ENCODE data around the gene ANKHD1.
A peak's percentile ranks its signal among the peaks of the same experiment; 100 is the strongest.
"Not testable (repeated sequence)": the region's sequence is repeated elsewhere in the genome, so short reads cannot be mapped to it uniquely, and the experiment has no call there.

Gene ANKHD1

DNA sequence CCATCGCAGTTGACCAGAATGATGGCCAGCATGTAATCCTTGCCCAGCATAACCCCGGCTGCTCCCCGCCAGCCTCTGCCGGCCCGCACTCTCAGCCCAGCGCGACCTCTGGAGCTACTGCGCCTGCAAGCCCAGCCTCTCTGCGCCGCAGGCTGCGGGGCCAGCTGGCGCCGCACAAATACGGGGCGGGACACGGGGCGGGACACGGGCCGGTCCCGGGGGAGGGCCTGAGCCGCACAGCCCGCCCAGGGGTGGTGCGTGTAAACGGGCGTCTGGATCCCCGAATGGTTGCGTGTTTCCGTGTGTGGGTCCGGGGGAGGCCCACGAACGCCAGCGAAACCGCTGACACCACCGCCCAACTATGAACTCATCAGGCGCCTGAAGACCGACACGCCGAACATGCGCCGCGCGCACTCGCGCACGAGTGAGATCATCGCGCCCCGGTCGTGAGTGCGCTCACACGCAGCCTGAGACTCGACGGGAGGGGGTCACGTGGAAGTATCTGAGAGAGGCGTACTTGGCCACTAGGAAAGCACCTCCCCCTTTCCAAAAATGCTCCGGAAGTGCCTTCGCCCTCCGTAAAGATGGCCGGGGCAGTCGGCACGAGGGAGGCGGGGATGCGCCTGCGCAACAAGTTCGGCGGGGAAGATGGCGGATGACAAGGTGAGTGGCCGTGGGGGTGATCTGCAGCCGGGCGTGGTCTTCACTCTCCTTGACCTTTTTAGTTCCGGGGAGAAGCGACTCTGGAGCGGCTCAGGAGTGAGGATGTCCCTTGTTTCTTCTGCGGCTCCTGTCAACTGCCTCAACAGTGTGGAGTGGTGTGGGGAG is 162.8 kb downstream of the ANKHD1 start, which contains the start of the genes APBB3 and SLC35A4:
Gene APBB3 (minus strand): TSS at position 403 of the 828 bp plus-strand sequence. CDS start 353 bp downstream, at position 50.
Gene SLC35A4 (plus strand): TSS at position 633 of the 828 bp plus-strand sequence. CDS start 2,342 bp downstream, outside the sequence.
- DNase-seq (ENCODE audit: low spot score) = peak; percentile 93

DNA sequence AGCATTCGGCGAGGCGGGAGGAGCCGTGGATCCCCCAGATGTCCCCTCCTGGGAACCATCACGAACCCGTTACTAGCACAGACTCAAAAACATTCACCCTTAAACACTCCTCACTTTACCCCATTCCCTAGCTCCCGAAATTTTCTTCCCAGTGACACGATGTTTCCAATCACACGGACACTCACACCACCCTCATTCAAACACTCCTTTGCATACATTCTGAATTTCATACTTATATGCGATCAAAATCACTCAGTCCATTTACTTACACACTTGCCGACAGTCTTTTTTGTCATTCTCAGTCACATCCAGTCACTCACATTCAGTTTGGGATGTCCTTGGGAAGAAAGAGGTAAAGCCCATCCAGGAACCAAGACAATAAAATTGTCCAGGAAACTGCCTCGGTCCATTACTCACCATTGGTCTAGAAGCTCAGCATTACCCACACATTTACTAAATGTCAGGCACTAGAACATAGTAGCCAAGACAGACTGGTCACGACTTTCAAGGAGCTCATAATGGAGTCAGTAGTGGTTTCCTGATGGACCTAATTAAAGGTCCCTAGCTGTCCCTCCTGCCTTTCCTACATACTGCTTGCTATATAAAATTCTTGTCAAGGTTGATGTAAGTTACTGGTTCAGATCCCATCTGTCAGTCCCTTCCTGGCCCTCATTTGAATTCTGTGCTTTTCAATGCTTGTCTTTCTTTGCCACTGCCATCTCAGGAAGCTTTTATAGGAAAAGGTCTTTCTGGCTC is 163.6 kb downstream of the ANKHD1 start:
- DNase-seq (ENCODE audit: low spot score) = no peak

DNA sequence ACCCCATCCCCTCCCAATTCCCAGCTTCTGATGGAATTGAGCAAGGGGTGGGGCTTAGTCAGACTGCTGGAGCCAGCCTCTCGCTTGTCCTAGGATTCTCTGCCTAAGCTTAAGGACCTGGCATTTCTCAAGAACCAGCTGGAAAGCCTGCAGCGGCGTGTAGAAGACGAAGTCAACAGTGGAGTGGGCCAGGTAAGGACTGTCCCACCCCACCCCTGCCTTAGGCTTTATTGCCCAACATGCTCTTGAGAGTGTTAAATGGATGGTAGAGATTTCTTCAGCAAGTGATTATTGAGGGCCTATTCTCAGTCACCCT is 164.1 kb downstream of the ANKHD1 start:
- DNase-seq (ENCODE audit: low spot score) = no peak

DNA sequence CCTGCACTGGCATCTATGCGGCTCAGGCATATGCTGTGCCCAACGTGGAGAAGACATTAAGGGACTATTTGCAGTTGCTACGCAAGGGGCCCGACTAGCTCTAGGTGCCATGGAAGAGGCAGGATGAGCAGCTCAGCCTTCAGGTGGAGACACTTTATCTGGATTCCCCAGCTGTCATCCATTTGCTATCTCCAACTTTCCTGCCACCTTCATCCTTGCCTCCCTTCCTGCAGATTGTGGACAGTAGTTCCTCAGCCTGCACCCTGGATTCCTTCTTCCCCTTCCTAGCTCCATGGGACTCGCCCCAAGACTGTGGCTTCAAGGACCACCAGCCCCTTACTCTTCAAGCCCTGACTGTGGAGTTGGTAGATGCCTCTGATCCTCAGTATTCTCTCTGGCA is 165.0 kb downstream of the ANKHD1 start:
- no peak for DNase-seq (ENCODE audit: low spot score)

DNA sequence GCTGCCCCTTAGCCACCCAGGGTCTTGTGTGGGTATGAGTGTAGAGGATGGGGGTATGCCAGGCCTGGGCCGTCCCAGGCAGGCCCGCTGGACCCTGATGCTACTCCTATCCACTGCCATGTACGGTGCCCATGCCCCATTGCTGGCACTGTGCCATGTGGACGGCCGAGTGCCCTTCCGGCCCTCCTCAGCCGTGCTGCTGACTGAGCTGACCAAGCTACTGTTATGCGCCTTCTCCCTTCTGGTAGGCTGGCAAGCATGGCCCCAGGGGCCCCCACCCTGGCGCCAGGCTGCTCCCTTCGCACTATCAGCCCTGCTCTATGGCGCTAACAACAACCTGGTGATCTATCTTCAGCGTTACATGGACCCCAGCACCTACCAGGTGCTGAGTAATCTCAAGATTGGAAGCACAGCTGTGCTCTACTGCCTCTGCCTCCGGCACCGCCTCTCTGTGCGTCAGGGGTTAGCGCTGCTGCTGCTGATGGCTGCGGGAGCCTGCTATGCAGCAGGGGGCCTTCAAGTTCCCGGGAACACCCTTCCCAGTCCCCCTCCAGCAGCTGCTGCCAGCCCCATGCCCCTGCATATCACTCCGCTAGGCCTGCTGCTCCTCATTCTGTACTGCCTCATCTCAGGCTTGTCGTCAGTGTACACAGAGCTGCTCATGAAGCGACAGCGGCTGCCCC is 165.6 kb downstream of the ANKHD1 start:
- DNase-seq (ENCODE audit: low spot score) = no peak

DNA sequence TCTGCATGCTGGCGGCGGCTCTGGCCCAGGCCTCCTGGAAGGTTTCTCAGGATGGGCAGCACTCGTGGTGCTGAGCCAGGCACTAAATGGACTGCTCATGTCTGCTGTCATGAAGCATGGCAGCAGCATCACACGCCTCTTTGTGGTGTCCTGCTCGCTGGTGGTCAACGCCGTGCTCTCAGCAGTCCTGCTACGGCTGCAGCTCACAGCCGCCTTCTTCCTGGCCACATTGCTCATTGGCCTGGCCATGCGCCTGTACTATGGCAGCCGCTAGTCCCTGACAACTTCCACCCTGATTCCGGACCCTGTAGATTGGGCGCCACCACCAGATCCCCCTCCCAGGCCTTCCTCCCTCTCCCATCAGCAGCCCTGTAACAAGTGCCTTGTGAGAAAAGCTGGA is 166.2 kb downstream of the ANKHD1 start:
- no peak for DNase-seq (ENCODE audit: low spot score)

DNA sequence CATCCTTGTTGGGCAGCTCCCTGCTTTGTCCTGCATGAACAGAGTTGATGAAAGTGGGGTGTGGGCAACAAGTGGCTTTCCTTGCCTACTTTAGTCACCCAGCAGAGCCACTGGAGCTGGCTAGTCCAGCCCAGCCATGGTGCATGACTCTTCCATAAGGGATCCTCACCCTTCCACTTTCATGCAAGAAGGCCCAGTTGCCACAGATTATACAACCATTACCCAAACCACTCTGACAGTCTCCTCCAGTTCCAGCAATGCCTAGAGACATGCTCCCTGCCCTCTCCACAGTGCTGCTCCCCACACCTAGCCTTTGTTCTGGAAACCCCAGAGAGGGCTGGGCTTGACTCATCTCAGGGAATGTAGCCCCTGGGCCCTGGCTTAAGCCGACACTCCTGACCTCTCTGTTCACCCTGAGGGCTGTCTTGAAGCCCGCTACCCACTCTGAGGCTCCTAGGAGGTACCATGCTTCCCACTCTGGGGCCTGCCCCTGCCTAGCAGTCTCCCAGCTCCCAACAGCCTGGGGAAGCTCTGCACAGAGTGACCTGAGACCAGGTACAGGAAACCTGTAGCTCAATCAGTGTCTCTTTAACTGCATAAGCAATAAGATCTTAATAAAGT is 166.9 kb downstream of the ANKHD1 start:
- DNase-seq (ENCODE audit: low spot score) = no peak

DNA sequence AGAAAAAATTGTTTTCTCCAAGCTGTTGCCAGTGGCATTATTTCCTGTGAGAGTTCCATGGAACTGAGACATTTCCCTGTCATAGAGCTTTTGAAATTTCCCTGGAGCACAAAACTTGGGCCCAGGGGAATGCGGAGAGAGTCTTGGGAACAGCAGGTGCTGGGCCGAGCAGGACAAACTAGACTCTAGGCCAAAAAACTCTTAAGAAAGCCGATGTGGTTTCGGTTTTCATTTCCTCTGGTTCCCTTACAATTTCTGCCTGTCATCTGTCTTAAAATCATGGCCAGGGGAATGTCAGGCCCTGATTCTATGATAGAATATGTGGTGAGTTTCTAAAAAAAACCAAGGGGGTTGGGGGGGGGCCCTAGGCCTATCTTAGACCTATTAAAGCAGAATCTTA is 167.6 kb downstream of the ANKHD1 start:
- DNase-seq (ENCODE audit: low spot score) = no peak

DNA sequence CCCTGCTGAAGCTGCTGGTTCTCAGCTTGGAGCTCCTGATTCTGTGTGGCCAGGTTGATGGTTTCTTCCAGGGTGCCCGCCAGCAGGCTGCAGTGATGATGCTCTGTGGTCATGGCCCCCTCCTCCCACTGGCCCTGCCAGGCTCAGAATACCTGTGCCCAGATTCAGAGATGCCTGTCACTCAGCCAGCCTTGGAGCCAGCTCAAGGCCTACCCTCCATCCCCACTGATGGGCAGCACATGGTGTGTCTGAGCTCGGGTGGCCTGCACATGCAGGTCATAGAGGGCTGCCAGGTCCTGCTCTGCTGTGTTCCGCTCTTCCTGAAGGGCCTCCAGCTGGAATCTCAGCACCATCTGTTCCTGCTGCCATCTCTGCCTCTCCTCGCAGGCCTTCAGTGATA is 168.4 kb downstream of the ANKHD1 start:
- no peak for DNase-seq (ENCODE audit: low spot score)

DNA sequence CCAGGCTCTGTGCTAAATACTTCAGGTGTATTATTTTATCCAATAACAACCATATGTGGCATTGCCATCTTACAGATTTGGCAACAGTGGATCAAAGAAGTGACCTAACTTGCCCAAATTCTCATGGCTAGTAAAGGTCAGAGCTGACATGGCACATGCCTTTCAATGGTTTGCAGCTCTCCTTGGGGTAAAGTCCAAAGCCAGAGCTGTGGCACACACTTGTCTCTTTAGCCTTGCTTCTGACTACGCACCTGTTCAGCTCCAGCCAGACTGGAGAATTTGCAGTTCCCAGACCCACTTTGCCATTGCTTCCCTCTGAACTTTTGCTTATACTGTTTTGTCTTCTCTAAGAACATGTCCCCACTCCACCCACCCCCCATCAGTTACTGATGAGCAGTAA is 168.9 kb downstream of the ANKHD1 start:
- DNase-seq (ENCODE audit: low spot score) = no peak

DNA sequence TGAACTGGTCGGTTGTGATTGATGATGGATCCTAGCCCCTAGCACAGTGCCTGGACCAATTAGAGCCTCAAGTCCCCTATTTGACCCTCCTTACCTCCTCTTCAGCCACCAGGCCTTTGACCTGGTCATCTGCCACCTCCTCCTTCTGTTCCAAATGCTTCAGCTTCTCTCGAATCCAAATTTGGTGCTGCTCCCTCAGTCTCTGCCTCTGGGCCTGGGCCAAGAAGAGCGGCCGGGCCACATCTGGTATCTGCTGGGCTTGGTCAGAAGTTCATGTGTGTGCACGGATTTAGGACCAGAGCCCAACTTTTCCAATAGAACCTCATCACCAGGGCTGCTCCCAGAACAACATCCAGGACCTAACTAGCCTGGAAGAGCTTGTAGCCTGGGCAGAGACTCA is 169.5 kb downstream of the ANKHD1 start:
- DNase-seq (ENCODE audit: low spot score) = no peak

DNA sequence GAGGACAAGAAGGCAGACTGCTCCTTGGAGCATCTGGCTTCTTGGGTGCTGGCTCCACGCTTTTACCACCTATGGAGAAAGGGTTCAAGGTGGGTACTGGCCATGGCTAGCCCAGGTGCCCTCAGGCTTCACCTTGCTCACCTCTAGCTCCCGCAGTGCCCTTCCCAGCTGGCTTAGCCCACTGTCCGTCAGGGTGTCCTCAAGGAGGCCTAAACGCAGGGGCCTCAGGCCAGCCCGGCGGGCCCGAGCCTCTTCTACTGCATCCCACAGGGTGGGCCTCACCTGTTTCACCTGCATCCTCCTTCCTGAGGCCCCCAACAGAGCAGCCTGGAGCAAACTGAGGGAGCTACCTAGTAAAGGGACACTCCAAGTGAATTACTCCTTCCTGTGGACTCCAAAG is 172.1 kb downstream of the ANKHD1 start:
- DNase-seq (ENCODE audit: low spot score) = no peak

DNA sequence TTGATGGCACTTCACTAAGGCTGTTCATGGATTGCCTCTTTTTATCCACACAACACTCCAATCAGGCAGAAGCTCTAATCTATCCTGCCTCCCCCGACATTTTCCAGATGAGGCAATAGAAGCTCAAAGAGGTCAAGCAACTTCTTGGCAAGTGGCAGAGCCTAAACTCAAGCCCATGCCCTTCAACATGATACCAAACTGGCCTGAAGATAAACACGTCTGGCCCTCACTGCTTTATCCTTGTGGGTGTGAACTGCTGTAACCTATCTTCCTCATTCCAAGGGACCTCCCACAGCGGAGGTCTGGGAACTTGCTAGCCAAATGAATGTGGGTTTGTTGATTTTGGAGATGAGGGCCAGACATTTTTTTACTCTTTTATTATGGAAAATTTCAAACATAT is 172.5 kb downstream of the ANKHD1 start:
- DNase-seq (ENCODE audit: low spot score) = no peak

DNA sequence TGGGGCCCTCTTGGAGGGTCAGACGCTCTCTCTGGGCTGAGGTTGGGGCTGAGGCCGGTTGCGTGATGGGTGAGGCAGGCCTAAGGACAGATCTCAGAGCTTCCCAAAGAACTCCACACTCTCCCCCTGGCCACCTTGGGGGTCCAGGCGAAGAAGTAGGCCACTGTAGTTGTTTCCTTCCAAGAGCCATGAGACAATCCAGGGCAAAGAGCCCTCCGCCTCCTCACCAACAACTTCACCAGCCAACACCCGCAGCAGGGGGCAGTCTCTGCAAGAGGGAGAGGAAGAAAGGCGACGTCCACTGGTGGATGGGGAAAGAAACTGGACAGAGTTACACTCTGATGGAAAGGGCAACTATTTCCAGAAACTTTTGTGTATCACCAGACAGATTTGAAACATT is 173.7 kb downstream of the ANKHD1 start:
- peak; percentile 54 for DNase-seq (ENCODE audit: low spot score)

DNA sequence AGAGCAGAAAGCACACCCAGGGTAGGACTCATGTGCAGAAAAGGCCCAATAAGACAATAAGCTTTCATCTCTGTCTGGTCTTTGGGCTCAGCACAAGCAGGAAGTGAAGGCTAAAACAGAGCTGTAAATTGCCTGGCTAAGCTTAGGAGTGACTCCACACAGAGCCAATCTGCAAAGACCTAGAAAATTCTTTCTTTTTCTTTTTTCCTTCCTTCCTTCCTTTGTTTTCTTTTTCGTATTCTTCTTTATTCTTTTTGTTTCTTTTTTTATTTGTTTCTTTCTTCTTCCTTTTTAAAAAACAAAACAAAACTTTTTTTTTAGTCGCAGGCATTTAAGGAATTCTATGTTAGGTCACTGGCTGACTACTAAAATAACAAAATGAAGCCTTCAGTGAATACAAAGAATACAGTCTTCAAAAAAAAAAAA is 175.2 kb downstream of the ANKHD1 start:
- no peak for DNase-seq (ENCODE audit: low spot score)

DNA sequence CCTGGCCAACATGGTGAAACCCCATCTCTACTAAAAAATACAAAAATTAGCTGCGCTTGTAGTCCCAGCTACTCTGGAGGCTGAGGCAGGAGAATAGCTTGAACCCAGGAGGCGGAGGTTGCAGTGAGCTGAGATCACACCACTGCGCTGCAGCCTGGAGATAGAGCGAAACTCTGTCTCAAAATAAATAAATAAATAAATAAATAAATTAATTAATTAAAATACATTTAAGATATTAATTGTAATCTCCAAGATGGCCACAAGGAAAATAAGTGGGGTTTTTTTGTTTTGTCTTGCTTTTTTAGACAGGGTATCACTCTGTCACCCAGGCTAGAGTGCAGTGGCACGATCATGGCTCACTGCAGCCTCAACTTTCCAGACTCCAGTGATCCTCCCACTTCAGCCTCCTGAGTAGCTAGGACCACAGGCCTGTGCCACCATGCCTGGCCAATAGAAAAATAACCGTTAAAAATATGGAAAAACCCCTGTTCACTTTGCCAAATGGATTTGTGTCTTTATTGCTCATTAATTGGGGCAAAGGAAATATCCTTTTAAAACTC is 177.6 kb downstream of the ANKHD1 start:
- DNase-seq (ENCODE audit: low spot score) = not testable (repeated sequence)

DNA sequence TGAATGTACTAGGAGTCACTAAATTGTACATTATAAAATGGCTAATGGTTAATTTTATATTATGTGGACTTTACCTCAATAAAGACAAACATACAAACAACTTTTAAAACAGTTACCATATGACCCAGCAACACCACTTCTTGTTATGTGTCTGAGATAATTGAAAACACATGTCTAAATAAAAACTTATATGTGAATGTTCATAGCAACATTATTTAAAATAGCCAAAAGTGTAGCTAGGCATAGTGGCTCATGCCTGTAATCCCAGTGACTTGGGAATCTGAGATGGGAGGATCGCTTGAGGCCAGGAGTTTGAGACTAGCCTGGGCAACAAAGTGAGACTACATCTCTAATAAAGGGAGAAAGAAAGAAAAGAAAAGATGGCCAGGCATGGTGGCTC is 185.9 kb downstream of the ANKHD1 start:
- no peak for DNase-seq (ENCODE audit: low spot score)

DNA sequence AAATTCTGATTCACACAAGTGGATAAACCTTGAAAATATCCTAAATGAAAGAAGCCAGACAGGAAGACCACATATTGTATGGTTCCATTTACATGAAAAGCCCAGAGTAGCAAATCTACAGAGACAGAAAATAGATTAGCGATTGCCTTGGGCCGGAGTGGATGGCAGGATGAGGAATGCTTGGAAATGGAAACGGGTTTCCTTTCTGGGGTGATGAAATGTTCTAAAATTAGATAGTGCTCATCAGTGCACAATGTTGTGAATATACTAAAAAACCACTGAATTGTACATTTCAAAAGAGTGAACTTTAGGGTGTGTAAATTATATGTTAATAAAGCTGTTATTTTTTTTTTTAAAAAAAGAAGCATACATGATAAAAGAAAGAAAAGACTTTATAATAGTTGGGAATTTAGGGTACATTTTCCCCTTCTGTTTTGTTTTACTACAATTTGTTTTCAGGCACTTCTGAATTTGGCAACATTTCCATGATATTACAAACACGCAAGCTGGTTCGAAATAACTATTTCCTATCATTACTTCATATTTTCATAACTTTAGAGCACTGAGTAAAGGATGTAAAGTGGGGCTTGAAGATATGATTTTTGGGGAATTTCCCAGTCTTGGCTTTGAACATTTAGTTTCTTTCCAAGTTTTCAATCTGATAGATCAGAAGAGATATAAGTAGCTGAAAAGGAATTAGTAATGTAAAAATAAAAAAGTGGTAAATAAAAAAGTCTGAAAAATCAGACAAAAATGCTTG is 186.9 kb downstream of the ANKHD1 start:
- no peak for DNase-seq (ENCODE audit: low spot score)
